GM04503 (cell line): ENCODE data around the gene COA6.
"Not testable (repeated sequence)": the region's sequence is repeated elsewhere in the genome, so short reads cannot be mapped to it uniquely, and the experiment has no call there.

Source experiments
- DNase-seq: peaks from one replicate; pipeline ENCODE4 v3.0.0-alpha.2; 2012; ENCODE audit warnings: low read depth

The COA6 gene

DNA sequence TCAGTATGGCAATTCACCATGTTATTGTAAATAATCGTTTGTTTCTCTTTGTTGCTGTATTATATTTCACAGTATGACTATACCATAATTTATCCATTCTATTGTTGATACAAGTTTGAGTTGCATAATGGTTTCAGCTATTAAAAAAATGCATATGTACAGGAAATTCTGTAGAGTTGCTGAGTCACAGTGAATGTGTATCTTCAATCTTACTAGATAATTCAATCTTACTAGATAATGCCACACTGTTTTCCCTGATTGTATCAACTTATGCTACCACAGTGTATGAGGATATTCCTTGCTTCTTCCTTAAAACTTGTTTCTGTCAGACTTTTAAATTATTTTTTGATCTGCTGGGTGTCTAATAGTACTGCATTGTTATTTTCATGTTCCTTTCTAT, 3.5 kb upstream of the COA6 start:
- DNase-seq, result no peak

DNA sequence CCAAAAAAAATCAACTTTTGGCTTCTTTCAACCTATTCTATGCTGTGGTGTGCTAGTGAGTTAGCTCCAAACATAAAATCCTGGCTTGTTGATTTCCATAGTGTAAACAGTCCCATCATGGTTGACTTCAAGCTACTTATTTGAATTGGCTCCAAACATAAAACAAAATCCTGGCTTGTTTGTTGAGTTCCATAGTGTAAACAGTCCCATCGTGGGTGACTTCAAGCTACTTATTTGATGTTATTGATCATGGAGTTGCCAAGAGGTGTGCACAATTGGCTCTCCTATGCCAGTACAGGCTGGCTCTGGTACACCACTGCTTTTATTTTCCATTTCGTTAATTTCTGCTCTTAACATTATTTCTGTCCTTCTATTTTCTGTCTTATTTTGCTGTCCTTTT, 1.8 kb upstream of the COA6 start:
- DNase-seq, result no peak

- no peak for DNase-seq
Measured at GRCh38 chr1:234372011-234372757, 1.1 kb upstream of the COA6 start.

GRCh38 chr1:234373959-234374254, 651 bp downstream of the COA6 start:
- DNase-seq, result no peak

DNA sequence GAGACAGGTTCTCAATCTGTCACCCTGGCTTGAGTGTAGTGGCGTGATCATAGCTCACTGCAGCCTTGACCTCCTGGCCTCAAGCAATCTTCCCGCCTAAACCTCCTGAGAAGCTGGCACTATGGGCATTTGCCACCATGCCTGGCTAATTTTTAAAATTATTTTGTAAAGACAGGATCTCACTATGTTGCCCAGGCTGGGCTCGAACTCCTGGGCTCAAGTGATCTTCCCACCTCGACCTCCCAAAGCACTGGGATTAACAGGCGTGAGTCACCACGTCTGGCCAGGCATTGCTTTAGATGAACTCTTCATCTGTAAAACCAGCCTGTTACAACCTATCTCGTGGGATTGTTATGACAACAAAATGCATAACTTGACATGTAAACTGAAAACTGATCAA, 2.4 kb downstream of the COA6 start:
- DNase-seq, result no peak

- DNase-seq, result not testable (repeated sequence)
Measured at GRCh38 chr1:234379591-234380109, 6.4 kb downstream of the COA6 start.

GRCh38 chr1:234381699-234382555, 8.7 kb downstream of the COA6 start:
- no peak for DNase-seq

GRCh38 chr1:234386122-234386521, 12.9 kb downstream of the COA6 start:
- DNase-seq, result no peak

DNA sequence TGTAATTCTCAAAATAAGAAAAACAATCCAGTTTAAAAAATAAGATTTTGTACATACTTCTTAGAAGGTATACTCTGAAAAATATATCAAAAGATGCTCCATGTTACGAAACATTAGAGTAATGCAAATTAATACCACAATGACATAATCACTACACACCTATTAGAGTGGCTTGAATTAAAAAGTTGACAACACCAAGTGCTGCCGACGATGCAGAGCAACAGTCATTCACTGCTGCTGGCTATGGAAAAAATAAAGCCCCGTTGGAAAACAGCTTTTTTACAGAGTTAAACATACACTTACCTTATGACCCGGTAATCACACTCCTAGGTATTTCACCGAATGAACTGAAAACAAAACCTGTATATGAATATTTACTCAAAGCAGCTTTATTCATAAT, 14.8 kb downstream of the COA6 start:
- no peak for DNase-seq

DNA sequence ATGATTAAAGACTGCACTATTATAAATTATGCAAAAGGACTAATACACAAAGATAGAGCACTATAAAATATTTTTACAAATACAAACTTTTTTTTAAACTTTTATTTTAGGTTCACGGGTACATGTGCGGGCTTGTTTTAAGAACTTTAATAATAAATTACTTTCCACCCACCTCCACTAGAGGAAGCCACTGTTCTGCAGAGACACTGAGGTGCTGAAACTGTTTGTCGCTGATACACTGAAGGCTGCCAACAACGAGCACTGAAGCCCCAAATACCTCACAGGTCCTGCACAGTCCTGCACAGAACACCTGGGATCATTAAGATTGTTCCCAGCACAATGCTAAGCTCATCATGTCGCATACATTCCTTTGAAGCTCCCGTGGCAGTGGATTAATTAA, 19.9 kb downstream of the COA6 start:
- DNase-seq, result no peak

DNA sequence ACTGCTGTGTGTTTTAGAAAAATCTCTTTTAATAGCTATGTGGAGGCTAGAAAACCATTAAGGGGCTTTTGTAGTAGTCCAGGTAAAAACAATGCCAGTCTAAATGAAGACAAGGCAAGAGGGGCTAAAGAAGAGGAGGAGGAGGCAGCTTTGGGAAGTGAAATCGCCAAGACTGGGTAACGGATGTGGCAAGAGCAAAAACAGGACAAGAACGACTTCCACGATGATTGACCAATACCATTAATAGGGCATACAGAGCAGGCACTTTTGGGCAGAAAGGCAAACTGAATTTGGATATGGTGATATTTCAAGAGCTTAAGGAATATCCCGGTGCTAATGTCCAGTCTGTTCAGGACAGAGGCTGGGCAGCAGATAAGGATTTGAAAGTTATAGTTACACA, 22.0 kb downstream of the COA6 start:
- no peak for DNase-seq

GRCh38 chr1:234396092-234396491, 22.8 kb downstream of the COA6 start:
- DNase-seq, result no peak

DNA sequence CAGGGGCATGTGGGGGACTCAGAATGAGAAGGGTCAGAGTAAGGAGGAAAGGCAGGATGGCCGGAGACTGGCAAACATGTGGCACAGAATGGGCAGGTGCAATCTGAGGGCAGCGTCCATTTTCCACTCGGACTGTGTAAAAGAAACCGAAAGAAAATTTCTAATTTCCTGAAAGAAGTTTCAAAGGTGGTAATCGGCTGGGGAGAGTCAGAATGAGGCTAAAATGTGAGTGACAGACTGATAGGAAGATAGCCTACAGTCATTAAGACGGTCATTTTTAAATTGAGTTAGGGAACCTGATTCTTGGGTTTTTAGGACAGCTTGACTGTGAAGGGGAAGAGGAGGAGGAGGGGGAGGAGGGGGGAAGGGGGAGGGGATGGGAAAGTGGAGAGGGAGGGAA, 23.6 kb downstream of the COA6 start:
- no peak for DNase-seq

- no peak for DNase-seq
Measured at GRCh38 chr1:234397732-234398131, 24.5 kb downstream of the COA6 start.

- no peak for DNase-seq
Measured at GRCh38 chr1:234398849-234399381, 25.7 kb downstream of the COA6 start.

DNA sequence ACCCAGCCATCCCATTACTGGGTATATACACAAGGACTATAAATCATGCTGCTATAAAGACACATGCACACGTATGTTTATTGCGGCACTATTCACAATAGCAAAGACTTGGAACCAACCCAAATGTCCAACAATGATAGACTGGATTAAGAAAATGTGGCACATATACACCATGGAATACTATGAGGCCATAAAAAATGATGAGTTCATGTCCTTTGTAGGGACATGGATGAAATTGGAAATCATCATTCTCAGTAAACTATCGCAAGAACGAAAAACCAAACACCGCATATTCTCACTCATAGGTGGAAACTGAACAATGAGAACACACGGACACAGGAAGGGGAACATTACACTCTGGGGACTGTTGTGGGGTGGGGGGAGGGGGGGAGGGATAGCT, 26.3 kb downstream of the COA6 start:
- not testable (repeated sequence) for DNase-seq

DNA sequence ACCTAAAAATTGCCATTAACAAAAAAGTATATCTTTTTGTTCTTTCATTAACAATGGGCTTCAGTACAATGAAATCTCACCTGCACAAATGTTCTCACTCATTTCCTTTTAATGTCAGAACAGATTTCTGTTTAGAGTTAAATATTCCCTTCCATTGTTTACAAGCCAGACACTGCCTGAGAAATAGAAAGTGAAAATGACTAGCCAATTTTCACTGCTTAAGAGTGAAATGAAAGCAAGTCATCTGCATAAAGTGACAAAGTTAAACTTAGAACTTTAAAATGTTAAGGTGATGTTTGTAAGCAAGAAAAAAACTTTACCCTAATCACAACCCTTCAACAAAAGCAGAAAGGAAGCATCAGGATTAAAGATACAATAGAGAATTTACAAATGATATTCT, 27.5 kb downstream of the COA6 start:
- no peak for DNase-seq

DNA sequence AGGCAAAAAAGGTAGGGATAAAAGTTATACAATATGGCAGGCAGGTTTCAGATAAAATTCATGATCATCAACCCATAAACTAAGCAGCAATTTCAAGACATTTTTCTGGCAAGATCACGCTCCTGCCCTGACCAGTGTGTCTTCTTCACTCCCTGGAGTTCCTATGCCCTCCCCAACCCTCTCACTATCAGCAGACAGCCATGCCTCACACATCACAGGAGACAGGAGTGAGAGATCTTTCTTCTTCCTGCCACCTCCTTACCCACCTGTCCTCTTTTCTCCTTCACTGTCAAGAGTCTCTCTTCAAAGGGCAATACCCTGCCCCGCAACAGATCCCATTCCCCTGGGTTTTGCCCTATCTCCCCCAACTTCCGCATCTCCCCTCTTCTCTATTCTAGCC, 28.4 kb downstream of the COA6 start:
- DNase-seq, result no peak

- no peak for DNase-seq
Measured at GRCh38 chr1:234402939-234403338, 29.7 kb downstream of the COA6 start.

GRCh38 chr1:234405676-234406075, 32.4 kb downstream of the COA6 start:
- DNase-seq, result no peak

DNA sequence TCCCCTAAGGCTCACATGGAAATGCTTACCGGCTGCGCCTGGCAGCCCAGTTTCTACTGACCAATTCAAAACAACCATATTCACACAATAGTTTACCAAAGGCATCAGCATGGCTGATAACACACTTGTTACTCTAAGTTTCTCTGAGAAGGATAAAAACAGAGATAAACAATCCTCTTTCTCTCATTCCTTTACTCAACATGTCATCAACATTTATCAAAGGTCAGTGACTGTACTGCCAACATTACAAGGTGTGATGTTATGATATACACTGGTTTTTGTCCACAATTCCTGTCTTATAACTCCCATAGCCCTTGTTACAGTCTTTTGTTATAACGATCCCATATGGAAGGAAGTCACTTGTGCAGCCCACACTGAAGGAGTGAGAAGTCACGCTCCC, 33.6 kb downstream of the COA6 start:
- no peak for DNase-seq

DNA sequence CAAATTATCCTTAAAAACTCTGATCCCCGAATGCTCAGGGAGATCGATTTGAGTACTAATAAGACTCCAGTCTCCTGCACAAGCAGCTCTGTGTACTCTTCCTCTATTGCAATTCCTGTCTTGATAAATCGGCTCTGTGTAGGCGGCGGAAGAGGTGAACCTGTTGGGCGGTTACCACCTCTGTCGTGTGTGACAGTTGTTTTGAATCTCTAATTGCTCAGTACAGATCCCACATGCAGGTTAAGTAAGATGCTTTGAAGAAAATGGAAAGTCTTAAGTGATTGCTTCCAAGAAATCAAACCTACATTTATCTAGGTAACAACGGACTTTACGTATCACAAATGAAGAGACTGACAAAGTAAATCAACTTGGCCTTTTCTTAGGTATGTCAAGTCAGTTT, 35.5 kb downstream of the COA6 start:
- no peak for DNase-seq

GRCh38 chr1:234409328-234409727, 36.1 kb downstream of the COA6 start:
- no peak for DNase-seq
